BJ (cell line): ENCODE measurements around the gene ERVFRD-1. TPM values are rescaled to one million over a fixed set of nuclear protein-coding genes. Genes with fewer than 3 reads are reported as not detected.

Experiments
- CTCF ChIA-PET: fragments of 350-600 bp; formaldehyde crosslinking; extraction: SDS; loops from one replicate; lab custom pipeline; 2021; ENCODE audit warnings: antibody characterized with exemption, inconsistent platforms; lab: Yijun Ruan, JAX
- POLR2A ChIA-PET: fragments of 300-600 bp; sonication (Branson Sonifier 250); formaldehyde crosslinking; extraction: SDS; loops from one replicate; lab custom pipeline; 2021; ENCODE audit warnings: antibody characterized with exemption; lab: Charles Lee
- DNase-seq: peaks from one replicate; pipeline ENCODE4 v3.0.0-alpha.2; 2011; ENCODE audit warnings: low read depth
- H3K27me3 ChIP-seq: 2 replicates; pipeline ENCODE4 v1.6.0; 2011; ENCODE audit warnings: low read length; ENCODE audit not compliant: control insufficient read depth, insufficient read depth
- H3K36me3 ChIP-seq: 2 replicates; pipeline ENCODE4 v1.5.1; 2011; ENCODE audit warnings: low read length; ENCODE audit not compliant: control insufficient read depth, insufficient read depth
- H3K4me3 ChIP-seq: 2 replicates; pipeline ENCODE4 v1.5.1; 2011; ENCODE audit warnings: low read depth, mild to moderate bottlenecking, control low read depth, low read length
- polyA plus RNA-seq: library from polyadenylated mRNA; depleted of rRNA; stranded (reverse); fragments of >200 nt; gene quantifications from 2 replicates; pipeline ENCODE4 v1.2.3, GENCODE V29; 2011
- TF ChIP-seq, protein P1 (sequence below): IDR thresholded peaks from 2 replicates; pipeline ENCODE4 v1.5.1; 2011; ENCODE audit warnings: low read depth, mild to moderate bottlenecking, control low read depth, inconsistent platforms, low read length, moderate library complexity; ENCODE audit not compliant: insufficient read depth

ERVFRD-1 gene
- polyA plus RNA-seq, 1 experiment, result not detected

GRCh38 chr6:11151488-11151887 is 40.0 kb upstream of the ERVFRD-1 start:
- H3K36me3 ChIP-seq, result no peaks in the 10 kb centered on the region

GRCh38 chr6:11149551-11149950 is 38.0 kb upstream of the ERVFRD-1 start:
- POLR2A ChIA-PET, result no interaction called here
- TF ChIP-seq, protein P1, sequence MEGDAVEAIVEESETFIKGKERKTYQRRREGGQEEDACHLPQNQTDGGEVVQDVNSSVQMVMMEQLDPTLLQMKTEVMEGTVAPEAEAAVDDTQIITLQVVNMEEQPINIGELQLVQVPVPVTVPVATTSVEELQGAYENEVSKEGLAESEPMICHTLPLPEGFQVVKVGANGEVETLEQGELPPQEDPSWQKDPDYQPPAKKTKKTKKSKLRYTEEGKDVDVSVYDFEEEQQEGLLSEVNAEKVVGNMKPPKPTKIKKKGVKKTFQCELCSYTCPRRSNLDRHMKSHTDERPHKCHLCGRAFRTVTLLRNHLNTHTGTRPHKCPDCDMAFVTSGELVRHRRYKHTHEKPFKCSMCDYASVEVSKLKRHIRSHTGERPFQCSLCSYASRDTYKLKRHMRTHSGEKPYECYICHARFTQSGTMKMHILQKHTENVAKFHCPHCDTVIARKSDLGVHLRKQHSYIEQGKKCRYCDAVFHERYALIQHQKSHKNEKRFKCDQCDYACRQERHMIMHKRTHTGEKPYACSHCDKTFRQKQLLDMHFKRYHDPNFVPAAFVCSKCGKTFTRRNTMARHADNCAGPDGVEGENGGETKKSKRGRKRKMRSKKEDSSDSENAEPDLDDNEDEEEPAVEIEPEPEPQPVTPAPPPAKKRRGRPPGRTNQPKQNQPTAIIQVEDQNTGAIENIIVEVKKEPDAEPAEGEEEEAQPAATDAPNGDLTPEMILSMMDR, result no peak
- Histone ChIP-seq H3K36me3 (no peaks in the 10 kb centered on the region), H3K27me3 (no peaks in the 10 kb centered on the region), H3K4me3 (no peak overlapping the region)
- DNase-seq, result no peak
- CTCF ChIA-PET, result interaction anchor here (0.7 to 1.2 kb wide), 2 partner anchors 9 to 22 kb away, joined by 3 to 4 read pairs; no protein-coding TSS in a partner anchor

More at GRCh38 chr6:11151488-11151887, 40.0 kb upstream of the ERVFRD-1 start:
- DNase-seq, result no peak
- ChIA-PET POLR2A (no interaction called here), CTCF (interaction anchor here (0.9 kb wide), 1 partner anchor 344 kb away, joined by 3 read pairs; no protein-coding TSS in a partner anchor)
- Histone ChIP-seq H3K4me3 (no peak overlapping the region), H3K27me3 (no peaks in the 10 kb centered on the region)
- TF ChIP-seq, protein P1, result no peak

GRCh38 chr6:11146117-11146826 is 34.7 kb upstream of the ERVFRD-1 start:
- Histone ChIP-seq H3K27me3 (no peaks in the 10 kb centered on the region), H3K36me3 (no peaks in the 10 kb centered on the region), H3K4me3 (no peak overlapping the region)
- CTCF ChIA-PET, result interaction anchor here (3.9 kb wide), 1 partner anchor 349 kb away, joined by 45 read pairs; no protein-coding TSS in a partner anchor
- TF ChIP-seq, protein P1, result no peak
- DNase-seq, result no peak
- POLR2A ChIA-PET, result no interaction called here

DNA sequence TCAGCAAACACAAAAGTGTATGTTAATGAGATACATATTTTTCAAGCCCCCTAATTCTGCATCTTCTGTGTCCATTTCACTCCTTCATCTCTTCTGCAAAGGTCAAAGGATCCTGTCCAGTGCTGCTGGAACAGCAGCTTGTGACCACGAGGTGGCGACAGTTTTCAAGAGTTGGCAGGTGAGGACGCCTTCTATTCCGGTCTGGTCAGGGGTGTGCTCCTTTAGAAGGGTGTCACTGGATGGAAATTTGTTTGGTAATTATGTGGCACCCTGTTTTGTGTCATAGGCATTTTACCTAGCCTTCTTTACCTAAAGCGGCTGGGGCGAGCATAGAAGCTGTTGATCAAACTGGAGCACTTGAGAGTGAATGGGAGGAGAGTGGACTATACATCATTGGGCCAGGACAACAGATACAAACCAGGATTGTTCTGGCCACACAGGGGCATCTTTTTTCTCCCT is 32.9 kb upstream of the ERVFRD-1 start:
- Histone ChIP-seq H3K36me3 (no peaks in the 10 kb centered on the region), H3K4me3 (no peak overlapping the region), H3K27me3 (no peaks in the 10 kb centered on the region)
- POLR2A ChIA-PET, result no interaction called here
- TF ChIP-seq, protein P1, result peak; percentile 88
- no peak for DNase-seq
- CTCF ChIA-PET, result interaction anchor here (0.7 to 3.9 kb wide), 13 partner anchors 8 to 354 kb away, joined by 3 to 45 read pairs (median 4); no protein-coding TSS in a partner anchor
